ENCODE results near the gene SLC39A13.
"Not testable (repeated sequence)": the region's sequence is repeated elsewhere in the genome, so short reads cannot be mapped to it uniquely, and the experiment has no call there.

The SLC39A13 gene

DNA sequence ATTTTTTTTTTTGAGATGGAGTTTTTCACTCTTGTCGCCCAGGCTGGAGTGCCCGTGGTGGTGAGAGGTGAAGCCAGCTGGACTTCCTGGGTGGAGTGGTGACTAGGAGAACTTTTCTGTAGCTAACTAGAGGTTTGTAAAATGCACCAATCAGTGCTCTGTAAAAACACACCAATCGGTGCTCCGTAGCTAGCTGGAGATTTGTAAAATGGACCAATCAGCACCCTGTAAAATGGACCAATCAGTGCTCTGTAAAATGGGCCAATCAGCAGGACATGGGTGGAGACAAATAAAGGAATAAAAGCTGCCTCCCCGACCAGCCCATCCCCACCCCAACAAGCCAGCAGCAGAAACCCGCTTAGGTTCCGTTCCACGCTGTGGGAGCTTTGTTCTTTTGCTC lies 45.0 kb downstream of the SLC39A13 start:
- H3K27ac ChIP-seq (ENCODE audit: low read depth, low read length): no peak overlapping the region
- peaks cover 2% of the 10 kb centered on the region in 2 experiments for H3K36me3 ChIP-seq (ENCODE audit: control insufficient read depth in 1 of 2, insufficient read depth in 2 of 2, low read length in 2 of 2)
- H3K79me2 ChIP-seq (ENCODE audit: control insufficient read depth, insufficient read depth, low read length, poor library complexity): no peaks in the 10 kb centered on the region

DNA sequence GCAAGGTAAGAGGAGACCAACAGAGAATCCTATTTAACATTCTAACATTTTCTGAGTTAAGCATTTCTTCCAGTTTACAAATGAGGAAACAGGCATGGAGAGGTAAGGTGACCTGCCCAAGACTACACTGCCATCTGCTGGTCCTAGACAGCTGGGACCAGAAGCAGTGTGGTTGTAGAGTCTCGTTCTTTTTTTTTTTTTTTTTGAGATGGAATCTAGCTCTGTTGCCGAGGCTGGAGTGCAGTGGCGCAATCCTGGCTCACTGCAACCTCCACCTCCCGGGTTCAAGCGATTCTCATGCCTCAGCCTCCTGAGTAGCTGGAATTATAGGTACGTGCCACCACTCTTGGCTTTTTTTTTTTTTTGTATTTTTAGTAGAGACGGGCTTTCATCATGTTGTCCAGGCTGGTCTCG lies 45.9 kb downstream of the SLC39A13 start:
- H2BK120ac ChIP-seq (ENCODE audit: insufficient read depth, low read length, poor library complexity); H4K8ac ChIP-seq (ENCODE audit: low read depth, low read length); H4K12ac ChIP-seq (ENCODE audit: low read depth, low read length); H3K4me3 ChIP-seq (ENCODE audit: low read depth, low read length); H3K36me3 ChIP-seq (ENCODE audit: control insufficient read depth in 1 of 2, insufficient read depth in 2 of 2, low read length in 2 of 2); H3K9me3 ChIP-seq (ENCODE audit: insufficient read depth, low read depth, low read length); H3K27me3 ChIP-seq (ENCODE audit: insufficient read depth, low read length); H2AFZ ChIP-seq (ENCODE audit: insufficient read depth, low read length, poor library complexity); H3K79me1 ChIP-seq (ENCODE audit: low read length); H3K23ac ChIP-seq (ENCODE audit: low read length); H3K9ac ChIP-seq (ENCODE audit: low read length); H4K91ac ChIP-seq (ENCODE audit: low read depth, low read length); H2AK5ac ChIP-seq (ENCODE audit: low read length); H3K4me1 ChIP-seq (ENCODE audit: control insufficient read depth in 1 of 2, insufficient read depth in 2 of 2, low read length in 2 of 2); H3K14ac ChIP-seq (ENCODE audit: low read length); H2BK12ac ChIP-seq (ENCODE audit: low read length); H3K79me2 ChIP-seq (ENCODE audit: control insufficient read depth, insufficient read depth, low read length, poor library complexity); H3K4me2 ChIP-seq (ENCODE audit: low read length); H3K18ac ChIP-seq (ENCODE audit: low read length); H3K27ac ChIP-seq (ENCODE audit: low read depth, low read length); H2BK5ac ChIP-seq (ENCODE audit: low read depth, low read length, poor library complexity); H3K4ac ChIP-seq (ENCODE audit: low read depth, low read length): not testable (repeated sequence)
- peak; percentile 80 to 88 for DNase-seq
- no CpG with 5 or more reads among the region's 8 CpGs for WGBS (ENCODE audit: extremely low coverage, insufficient coverage, insufficient read length)

More for the DNA sequence above, 45.0 kb downstream of the SLC39A13 start:
- DNase-seq: no peak
- no peak overlapping the region for H3K4me3 ChIP-seq (ENCODE audit: low read depth, low read length)
- no peaks in the 10 kb centered on the region for H3K4me1 ChIP-seq (ENCODE audit: control insufficient read depth in 1 of 2, insufficient read depth in 2 of 2, low read length in 2 of 2)
- no peak overlapping the region for H2BK5ac ChIP-seq (ENCODE audit: low read depth, low read length, poor library complexity)
- H2AFZ ChIP-seq (ENCODE audit: insufficient read depth, low read length, poor library complexity): no peak overlapping the region
- no peak overlapping the region for H3K23ac ChIP-seq (ENCODE audit: low read length)
- H3K4me2 ChIP-seq (ENCODE audit: low read length): no peak overlapping the region
- no peak overlapping the region for H3K9ac ChIP-seq (ENCODE audit: low read length)
- no peaks in the 10 kb centered on the region for H3K27me3 ChIP-seq (ENCODE audit: insufficient read depth, low read length)
- H3K79me1 ChIP-seq (ENCODE audit: low read length): no peaks in the 10 kb centered on the region
- H4K91ac ChIP-seq (ENCODE audit: low read depth, low read length): no peak overlapping the region
- no peak overlapping the region for H4K8ac ChIP-seq (ENCODE audit: low read depth, low read length)
- H3K9me3 ChIP-seq (ENCODE audit: insufficient read depth, low read depth, low read length): no peaks in the 10 kb centered on the region
- no peak overlapping the region for H2AK5ac ChIP-seq (ENCODE audit: low read length)
- no peak overlapping the region for H4K12ac ChIP-seq (ENCODE audit: low read depth, low read length)
- H2BK120ac ChIP-seq (ENCODE audit: insufficient read depth, low read length, poor library complexity): no peak overlapping the region
- no peak overlapping the region for H3K4ac ChIP-seq (ENCODE audit: low read depth, low read length)
- H2BK12ac ChIP-seq (ENCODE audit: low read length): no peak overlapping the region
- H3K14ac ChIP-seq (ENCODE audit: low read length): no peak overlapping the region
- H3K18ac ChIP-seq (ENCODE audit: low read length): no peak overlapping the region
- WGBS (ENCODE audit: extremely low coverage, insufficient coverage, insufficient read length): no CpG with 5 or more reads among the region's 8 CpGs

DNA sequence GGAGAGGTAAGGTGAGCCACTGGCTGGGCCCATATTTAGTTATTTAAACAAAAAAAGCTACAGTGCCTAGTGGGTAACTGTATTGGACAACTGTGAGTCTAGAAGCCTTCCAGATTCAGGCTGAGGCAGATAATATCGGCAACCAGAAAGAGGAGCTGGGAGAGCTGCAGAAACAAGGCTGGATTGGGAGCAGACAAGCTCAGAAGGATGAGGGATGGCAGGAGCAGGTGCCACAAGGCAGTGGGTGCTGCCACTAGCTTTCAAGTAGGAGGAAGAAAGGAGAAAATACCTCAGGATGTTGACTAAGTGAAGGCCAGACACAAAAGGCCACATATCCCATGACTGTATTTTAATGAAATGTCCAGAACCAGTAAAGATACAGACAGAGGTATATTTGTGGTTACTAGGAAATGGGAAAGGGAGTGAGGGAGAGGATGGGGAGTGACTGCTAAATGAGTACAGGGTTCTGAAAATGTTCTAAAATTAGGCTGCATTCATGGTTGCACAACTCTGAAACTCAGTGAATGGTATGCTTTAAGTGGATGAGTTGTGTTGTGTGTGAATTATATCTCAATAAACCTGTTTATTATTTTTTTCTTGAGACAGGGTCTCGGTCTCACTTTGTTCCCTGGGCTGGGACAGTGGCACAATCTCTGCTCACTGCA lies 52.3 kb downstream of the SLC39A13 start:
- no peaks in the 10 kb centered on the region for H3K27me3 ChIP-seq (ENCODE audit: insufficient read depth, low read length)
- H2BK12ac ChIP-seq (ENCODE audit: low read length): no peak overlapping the region
- H3K14ac ChIP-seq (ENCODE audit: low read length): no peak overlapping the region
- H2AK5ac ChIP-seq (ENCODE audit: low read length): no peak overlapping the region
- no peak overlapping the region for H3K27ac ChIP-seq (ENCODE audit: low read depth, low read length)
- H3K4ac ChIP-seq (ENCODE audit: low read depth, low read length): no peak overlapping the region
- no peak for DNase-seq
- WGBS (ENCODE audit: extremely low coverage, insufficient coverage, insufficient read length): no CpG with 5 or more reads among the region's 2 CpGs
- no peak overlapping the region for H4K12ac ChIP-seq (ENCODE audit: low read depth, low read length)
- H3K4me1 ChIP-seq (ENCODE audit: control insufficient read depth in 1 of 2, insufficient read depth in 2 of 2, low read length in 2 of 2): no peaks in the 10 kb centered on the region
- no peak overlapping the region for H3K18ac ChIP-seq (ENCODE audit: low read length)
- H4K8ac ChIP-seq (ENCODE audit: low read depth, low read length): no peak overlapping the region
- H2BK120ac ChIP-seq (ENCODE audit: insufficient read depth, low read length, poor library complexity): no peak overlapping the region
- H3K4me2 ChIP-seq (ENCODE audit: low read length): no peak overlapping the region
- H3K79me1 ChIP-seq (ENCODE audit: low read length): no peaks in the 10 kb centered on the region
- H3K9ac ChIP-seq (ENCODE audit: low read length): no peak overlapping the region
- no peak overlapping the region for H4K91ac ChIP-seq (ENCODE audit: low read depth, low read length)
- no peak overlapping the region for H3K23ac ChIP-seq (ENCODE audit: low read length)
- H3K36me3 ChIP-seq (ENCODE audit: control insufficient read depth in 1 of 2, insufficient read depth in 2 of 2, low read length in 2 of 2): peaks cover 12 to 24% of the 10 kb centered on the region in 2 experiments
- H3K79me2 ChIP-seq (ENCODE audit: control insufficient read depth, insufficient read depth, low read length, poor library complexity): no peaks in the 10 kb centered on the region
- no peak overlapping the region for H2AFZ ChIP-seq (ENCODE audit: insufficient read depth, low read length, poor library complexity)
- no peak overlapping the region for H2BK5ac ChIP-seq (ENCODE audit: low read depth, low read length, poor library complexity)
- no peaks in the 10 kb centered on the region for H3K9me3 ChIP-seq (ENCODE audit: insufficient read depth, low read depth, low read length)
- no peak overlapping the region for H3K4me3 ChIP-seq (ENCODE audit: low read depth, low read length)

DNA sequence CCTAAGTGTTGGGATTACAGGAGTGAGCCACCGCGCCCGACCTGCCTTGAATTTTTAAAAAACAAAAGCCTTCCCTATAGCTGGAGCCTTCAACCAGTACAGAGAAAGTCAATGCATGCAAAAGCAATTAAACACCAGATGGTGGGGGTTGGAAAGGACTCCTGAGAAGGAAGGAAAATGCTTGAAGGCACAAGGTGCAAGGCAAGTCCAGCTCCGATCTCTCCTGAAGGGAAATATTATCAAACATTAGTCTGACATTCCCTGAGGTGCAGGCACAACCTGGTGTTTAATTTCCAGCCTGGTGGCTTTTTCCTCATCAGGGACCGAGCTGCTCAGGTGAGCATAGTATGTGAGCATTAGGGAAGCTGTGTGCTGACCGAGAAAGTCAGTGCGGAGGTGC lies 53.5 kb downstream of the SLC39A13 start:
- Histone ChIP-seq H3K79me2 (ENCODE audit: control insufficient read depth, insufficient read depth, low read length, poor library complexity) (no peaks in the 10 kb centered on the region), H3K4ac (ENCODE audit: low read depth, low read length) (no peak overlapping the region), H4K8ac (ENCODE audit: low read depth, low read length) (no peak overlapping the region), H3K4me1 (ENCODE audit: control insufficient read depth in 1 of 2, insufficient read depth in 2 of 2, low read length in 2 of 2) (no peaks in the 10 kb centered on the region), H2BK120ac (ENCODE audit: insufficient read depth, low read length, poor library complexity) (no peak overlapping the region), H2BK5ac (ENCODE audit: low read depth, low read length, poor library complexity) (no peak overlapping the region), H3K14ac (ENCODE audit: low read length) (no peak overlapping the region), H3K9me3 (ENCODE audit: insufficient read depth, low read depth, low read length) (no peaks in the 10 kb centered on the region), H3K79me1 (ENCODE audit: low read length) (no peaks in the 10 kb centered on the region), H4K12ac (ENCODE audit: low read depth, low read length) (no peak overlapping the region), H3K23ac (ENCODE audit: low read length) (no peak overlapping the region), H3K4me2 (ENCODE audit: low read length) (no peak overlapping the region), H3K27me3 (ENCODE audit: insufficient read depth, low read length) (no peaks in the 10 kb centered on the region), H3K27ac (ENCODE audit: low read depth, low read length) (no peak overlapping the region), H2AFZ (ENCODE audit: insufficient read depth, low read length, poor library complexity) (no peak overlapping the region), H2AK5ac (ENCODE audit: low read length) (no peak overlapping the region), H3K9ac (ENCODE audit: low read length) (no peak overlapping the region), H4K91ac (ENCODE audit: low read depth, low read length) (no peak overlapping the region), H2BK12ac (ENCODE audit: low read length) (no peak overlapping the region), H3K4me3 (ENCODE audit: low read depth, low read length) (no peak overlapping the region), H3K36me3 (ENCODE audit: control insufficient read depth in 1 of 2, insufficient read depth in 2 of 2, low read length in 2 of 2) (peaks cover 15 to 24% of the 10 kb centered on the region in 2 experiments), H3K18ac (ENCODE audit: low read length) (no peak overlapping the region)
- no CpG with 5 or more reads among the region's 7 CpGs for WGBS (ENCODE audit: extremely low coverage, insufficient coverage, insufficient read length)
- no peak for DNase-seq

Measured in trophoblast cell (in vitro differentiated cells and primary cell).